Stimulated activated CD4-positive, alpha-beta T cell treated with anti-CD3 and anti-CD28 coated beads, Interleukin-15, amount 100 ng/mL, for 48 hours (primary cell): Measurements from ENCODE around the gene PLSCR1.
A peak's percentile ranks its signal among the peaks of the same experiment; 100 is the strongest.
"Not testable (repeated sequence)": the region's sequence is repeated elsewhere in the genome, so short reads cannot be mapped to it uniquely, and the experiment has no call there.

Source experiments
- DNase-seq, 2 donors: peaks; one replicate each; pipeline ENCODE4 v3.0.0-alpha.2; 2020; ENCODE audit warnings: low read depth in 2 of 2

Gene PLSCR1

DNA sequence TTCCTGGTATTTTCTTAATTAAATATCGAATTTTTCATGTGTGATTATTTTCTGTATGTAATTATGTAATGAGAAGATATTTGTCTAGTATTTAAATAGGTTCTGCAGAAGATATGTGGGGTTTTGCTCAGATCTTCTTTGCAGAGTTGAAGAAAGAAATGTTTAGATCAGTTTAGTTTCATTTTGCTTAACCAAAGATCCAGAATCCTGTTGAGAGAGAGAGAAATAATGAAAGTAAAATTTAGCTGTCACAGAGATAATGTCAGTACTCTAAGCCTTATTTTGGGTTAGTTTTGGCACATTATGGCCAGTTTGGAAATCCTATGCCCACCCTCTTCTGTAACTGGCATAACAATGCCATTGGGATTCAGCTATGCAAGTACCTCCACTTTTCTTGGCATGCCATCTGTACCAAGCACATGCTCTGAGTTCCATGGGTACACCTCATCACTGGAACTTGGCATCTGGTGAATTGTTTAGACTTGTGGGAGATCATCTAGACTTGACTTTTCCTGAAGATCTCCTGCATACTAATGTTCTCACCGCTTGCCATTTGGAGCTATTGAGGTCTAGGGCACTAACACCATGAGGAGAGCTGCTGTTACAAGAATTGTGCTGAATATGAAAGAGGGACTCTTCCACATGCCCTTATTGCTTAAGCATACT, 30.9 kb downstream of the PLSCR1 start:
- no peak for DNase-seq

DNA sequence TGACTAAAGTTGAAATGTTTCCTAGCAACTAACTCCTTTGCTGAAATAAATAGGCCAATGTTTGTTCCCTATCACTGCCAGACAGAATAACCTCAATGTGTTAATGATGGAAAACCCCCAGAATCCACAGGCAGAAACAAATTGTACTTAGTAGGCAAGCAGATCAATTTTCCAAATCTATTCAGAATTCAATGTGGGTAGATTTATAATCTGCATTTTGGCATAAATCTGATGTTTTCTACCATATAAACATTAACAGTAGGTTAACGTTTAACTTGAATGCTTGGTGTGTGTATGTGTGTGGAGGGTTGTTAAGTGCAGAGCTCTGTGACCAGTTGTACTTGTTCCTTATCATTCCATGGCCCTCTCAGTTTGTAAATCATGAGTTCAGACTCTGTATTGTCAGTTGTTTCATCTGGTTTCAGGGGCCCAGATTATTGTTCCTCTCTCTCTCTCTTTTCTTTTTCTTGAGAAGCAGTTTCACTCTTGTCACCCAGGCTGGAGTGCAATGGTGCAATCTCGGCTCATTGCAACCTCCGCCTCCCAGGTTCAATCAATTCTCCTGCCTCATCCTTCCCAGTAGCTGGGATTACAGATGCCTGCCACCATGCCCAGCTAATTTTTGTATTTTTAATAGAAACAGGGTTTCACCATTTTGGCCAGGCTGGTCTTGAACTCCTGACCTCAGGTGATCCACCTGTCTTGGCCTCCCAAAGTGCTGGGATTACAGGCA, 32.8 kb downstream of the PLSCR1 start:
- no peak for DNase-seq

DNA sequence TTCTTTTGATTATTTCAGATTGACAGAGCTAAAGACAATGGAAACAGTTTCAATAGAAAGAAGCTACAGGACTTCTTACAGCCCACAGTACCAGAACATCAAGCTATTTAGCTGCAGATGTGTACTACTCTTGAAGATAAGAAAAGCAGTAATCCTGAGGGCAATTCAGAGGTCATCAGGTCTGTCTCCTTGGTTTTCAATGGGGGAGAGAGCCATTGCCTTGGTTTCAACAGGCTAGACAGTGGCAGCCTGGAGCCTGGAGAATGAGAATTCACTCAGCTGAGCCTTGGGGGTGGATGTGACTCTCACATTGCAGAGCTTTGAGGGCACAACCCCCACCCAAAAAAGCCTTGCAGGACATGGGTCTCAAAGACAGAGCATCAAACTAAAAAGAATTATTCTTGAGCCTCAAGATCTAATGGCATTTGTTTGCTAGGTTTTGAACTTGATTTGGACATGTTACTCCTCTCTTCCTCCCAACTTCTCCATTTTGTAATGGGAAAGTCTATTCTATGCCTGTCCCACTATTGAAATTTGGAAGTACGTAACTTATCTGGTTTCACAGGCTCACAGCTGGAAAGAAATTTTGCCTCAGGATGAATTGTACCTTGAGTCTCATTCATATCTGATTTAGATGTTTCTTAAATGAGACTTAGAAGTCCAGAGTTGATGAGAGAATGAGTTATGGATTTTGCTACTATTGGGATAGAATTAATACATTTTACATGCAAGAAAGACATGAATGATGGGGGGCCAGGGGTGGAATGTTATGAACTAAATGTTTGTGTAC, 36.9 kb downstream of the PLSCR1 start:
- no peak for DNase-seq

DNA sequence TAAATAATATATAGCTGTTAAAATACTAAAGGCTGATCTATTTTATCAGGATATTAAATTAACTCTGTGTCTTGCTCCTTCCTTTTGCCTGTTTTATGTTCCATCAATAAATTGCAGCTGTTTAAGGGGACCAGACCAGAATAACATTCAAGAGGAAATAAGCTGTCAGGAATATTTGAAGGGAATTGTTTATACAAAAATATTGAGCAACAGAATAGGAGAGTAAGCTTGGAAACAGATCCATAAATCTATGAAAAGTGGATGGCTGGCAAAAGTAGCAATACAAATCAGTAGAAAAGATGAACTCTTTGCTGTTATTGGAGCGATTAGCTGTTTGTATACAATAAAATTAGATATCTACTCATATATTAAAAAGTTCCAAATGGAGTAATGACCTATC, 38.9 kb downstream of the PLSCR1 start:
- no peak for DNase-seq

DNA sequence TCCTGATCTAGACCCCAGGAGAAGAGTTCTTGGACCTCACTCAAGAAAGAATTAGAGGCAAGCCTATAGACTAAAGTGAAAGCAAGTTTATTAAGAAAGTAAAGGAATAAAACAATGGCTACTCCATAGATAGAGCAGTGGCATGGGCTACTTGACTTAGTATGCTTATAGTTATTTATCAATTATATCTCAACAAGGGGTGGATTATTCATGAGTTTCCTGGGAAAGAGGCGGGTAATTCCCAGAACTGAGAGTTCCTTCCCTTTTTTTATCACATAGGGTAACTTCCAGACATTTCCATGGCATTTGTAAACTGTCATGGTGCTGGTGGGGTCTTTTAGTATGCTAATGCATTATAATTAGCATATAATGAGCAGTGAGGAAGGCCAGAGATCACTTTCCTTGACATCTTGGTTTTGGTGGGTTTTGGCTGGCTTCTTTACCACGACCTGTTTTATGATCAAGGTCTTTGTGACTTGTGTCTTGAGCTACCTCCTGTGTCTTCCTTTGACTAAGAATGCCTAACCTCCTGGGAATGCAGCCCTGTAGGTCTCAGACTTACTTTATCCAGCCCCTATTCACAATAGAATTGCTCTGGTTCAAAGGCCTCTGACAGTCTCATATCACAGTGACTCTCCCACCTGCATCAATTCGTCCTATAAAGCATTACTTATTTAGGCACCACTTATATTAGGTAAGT, 39.8 kb downstream of the PLSCR1 start:
- no peak for DNase-seq

DNA sequence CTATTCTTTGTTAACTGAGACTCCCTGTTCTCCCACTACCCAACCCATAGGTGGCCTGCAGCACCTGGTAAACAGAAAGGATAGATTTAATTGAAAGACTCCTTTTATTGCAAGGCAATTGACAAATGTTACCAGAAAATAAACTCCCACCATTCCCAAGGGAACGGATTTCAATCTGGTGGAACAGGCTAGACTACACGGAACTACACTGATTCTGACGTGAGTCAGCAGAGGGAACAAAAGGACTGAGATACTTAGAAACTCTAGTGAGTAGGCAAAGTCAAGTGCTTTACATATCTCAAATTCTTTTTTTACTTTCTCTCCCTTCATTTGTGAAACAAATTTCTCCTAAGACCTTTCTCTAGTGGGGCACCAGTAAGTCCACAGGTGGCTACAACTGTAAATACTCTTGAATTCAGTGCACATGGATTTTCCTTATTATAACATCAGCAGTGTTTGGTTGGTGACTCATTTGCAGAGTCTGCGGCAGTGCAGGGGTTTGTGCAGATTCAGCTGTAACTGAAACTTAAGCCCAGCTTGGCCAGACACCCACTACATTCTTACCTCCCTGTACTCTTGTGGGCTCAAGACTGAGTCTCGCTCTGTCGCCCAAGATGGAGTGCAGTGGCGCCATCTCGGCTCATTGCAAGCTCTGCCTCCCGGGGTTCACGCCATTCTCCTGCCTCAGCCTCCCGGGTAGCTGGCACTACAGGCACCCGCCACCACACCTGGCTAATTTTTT, 40.8 kb downstream of the PLSCR1 start:
- peak in 1 of 2 donors; percentile 4 for DNase-seq

DNA sequence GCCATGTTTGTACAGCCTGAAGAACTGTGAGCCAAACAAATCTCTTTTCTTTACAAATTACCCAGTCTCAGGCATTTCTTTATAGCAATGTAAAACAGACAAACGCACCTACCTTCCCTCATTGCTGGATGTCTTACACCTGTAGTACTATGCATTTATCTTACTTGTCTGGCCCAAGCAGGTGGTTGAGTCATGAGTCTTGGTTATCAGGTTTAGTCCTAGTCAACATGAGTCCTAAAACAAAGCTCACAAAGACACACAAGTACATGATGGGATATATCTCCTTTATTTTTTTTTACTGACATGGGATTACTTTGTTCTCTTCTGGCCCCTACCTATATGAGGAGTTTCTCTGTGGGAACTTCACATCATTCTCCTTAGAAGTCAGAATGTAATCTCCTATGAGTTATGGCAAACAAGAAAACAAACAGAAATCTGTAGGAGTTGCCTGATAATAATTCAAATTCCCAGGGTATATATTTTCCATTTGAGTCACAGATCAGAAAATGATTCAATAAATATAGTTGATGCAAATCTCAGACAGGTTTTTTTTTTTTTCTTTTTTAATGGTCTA, 41.4 kb downstream of the PLSCR1 start:
- DNase-seq: no peak

DNA sequence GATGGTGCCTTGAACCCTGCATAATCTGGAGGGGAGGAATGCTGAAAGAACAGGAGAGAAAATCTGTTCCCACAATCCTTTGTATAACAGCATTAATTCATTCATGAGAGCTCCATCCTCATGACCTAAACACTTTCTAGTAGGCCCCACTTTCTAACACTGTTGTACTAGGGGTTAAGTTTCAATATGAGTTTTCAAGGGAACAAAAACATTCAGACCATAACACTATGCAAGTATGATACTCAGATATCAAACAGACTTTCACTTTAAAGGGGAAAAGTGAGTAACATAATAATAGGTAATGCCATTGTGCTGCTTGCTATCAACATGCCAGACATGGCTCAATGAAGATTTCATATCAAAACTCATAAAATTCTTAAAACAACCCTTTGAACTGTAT, 42.7 kb downstream of the PLSCR1 start:
- no peak for DNase-seq

DNA sequence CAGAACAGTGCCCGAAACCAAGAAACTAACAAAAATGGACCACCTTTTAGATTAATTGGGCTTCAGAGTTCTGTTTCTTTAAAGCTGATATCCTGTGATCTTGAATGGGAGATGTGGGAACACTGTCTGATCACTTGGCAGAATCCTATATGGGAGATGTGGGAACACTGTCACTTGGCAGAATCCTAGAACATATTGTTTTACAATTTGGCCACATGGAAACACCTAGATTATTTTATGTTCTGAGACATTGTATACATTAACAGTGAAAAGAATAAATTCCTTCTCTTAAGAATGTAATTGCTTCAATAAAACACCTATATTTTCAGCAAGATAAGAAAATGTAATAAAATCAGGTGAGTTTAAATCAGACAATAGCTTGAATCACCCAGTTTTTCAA, 44.7 kb downstream of the PLSCR1 start:
- DNase-seq: no peak

DNA sequence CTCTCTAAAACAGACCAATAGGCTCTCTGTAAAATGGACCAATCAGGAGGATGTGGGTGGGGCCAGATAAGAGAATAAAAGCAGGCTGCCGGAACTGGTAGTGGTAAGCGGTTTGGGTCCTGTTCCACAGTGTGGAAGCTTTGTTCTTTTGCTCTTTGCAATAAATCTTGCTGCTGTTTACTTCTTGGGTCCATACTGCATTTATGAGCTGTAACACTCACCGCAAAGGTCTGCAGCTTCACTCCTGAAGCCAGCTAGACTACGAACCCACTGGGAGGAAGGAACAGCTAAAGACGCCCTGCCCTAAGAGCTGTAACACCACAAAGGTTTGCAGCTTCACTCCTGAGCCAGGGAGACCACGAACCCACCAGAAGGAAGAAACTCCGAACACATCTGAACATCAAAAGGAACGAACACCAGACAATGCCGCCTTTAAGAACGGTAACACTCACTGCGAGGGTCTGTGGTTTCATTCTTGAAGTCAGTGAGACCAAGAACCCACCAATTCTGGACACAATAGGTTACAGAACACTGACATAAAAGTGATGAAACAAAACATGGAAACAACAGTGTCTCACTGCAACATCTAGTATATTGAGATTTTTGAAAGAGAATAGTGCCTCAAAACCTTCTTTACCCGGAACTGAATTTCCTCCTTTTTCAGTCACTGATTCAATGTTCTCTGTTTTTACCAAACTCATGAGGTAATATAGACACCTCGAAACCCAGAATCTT, 46.2 kb downstream of the PLSCR1 start:
- DNase-seq: peak in 1 of 2 donors; percentile 33

DNA sequence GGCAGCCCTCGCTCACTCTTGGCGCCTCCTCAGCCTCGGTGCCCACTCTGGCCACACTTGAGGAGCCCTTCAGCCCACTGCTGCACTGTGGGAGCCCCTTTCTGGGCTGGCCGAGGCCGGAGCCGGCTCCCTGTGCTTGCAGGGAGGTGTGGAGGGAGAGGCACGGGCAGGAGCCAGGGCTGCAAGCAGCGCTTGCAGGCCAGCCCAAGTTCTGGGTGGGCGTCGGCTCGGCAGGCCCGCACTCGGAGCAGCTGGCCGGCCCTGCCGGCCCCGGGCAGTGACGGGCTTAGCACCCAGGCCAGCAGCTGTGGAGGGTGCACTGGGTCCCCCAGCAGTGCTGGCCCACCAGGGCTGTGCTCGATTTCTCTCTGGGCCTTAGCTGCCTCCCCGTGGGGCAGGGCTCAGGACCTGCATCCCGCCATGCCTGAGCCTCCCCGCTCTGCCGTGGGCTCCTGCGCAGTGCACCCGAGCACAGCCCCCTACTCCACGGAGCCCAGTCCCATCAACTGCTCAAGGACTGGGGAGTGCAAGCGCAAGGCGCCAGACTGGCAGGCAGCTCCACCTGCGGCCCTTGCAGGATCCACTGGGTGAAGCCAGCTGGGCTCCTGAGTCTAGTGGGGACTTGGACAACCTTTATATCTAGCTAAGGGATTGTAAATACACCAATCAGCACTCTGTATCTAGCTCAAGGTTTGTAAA, 47.1 kb downstream of the PLSCR1 start:
- DNase-seq: not testable (repeated sequence)

DNA sequence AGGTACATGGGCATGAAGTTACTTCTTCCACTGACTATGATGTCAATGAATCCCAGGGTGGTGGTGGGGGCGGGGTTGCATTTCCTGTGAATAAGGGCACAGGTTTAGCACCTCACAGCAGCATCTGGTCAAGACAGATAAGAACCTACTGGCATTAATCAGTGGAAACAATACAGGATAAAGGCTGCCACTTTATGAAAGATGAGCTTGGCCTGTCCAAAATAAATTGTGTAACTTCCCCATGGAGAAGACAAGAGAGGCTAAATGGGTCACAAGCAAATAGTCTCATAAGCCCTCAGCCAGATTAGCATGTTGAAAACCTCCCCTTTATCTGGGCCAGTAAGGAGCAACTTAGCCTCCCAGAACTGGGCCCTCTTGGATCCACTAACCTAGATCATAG, 47.7 kb downstream of the PLSCR1 start:
- no peak for DNase-seq

DNA sequence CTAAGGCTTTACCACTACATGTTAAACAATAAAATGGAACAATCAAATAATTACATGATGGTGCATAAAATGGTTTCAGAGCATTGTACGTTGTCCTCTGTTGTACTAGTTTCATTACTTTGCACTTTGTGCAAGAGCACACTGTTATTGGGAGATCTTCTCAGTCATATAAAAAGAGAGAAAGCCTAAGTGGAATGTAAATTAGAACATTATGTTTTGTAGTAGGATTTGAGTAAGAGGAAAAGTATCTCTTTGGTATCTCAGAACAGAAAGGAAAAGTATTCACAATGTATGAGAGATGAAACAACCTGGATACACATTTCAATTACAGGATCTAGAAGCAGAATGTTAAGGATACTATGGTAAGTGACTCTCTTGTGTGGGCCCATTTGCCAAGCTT, 48.2 kb downstream of the PLSCR1 start:
- DNase-seq: no peak

DNA sequence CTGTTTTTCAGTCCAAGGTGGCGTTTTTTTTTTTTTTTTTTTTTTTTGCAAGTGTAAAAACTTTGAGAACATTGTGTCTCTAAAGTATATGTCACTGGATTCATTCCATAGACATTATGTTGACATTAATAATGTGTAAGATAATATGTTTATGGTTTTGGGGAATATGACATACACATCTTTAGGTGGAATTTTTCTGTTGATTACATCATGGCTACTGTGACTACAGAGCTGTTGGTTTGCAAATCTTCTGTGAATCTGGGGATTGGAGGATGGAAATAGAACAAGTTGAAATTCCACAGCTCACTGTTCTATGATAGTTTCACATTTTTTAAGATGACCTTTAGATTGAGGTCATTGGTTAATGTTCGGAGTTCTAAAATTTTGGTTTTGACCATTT, 50.6 kb downstream of the PLSCR1 start:
- no peak for DNase-seq

DNA sequence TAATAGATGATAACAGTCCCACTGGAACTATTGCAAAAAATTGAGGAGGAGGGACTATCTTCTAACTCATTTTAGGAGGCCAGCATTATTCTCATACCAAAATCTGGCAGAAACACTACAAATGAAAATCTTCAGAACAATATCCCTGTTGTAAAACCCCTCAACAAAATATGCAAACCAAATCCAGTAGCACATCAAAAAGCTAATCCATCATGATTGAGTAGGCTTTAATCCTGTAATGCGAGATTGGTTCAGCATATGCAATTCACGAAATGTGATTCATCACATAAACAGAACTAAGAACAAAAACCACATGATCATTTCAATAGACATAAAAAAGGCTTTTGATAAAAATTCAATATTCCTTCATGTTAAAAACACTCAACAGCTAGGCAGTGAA, 51.2 kb downstream of the PLSCR1 start:
- DNase-seq: no peak

DNA sequence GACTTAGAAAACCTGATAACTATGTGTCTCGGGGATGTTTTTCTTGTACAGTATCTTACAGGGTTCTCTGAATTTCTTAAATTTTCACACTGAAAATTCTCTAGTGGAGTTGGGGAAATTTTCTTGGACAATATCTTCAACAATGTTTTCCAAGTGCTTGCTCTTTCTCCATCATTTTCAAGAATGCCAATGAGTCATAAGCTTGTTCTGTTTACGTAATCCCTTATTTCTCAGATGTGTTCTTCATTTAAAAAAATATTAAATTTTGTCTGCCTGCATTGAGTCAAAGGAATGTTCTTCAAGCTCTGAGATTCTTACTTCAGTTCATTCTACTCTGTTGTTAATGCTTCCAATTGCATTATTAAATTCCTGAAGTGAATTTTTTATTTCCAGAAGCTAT, 53.1 kb downstream of the PLSCR1 start:
- DNase-seq: no peak

DNA sequence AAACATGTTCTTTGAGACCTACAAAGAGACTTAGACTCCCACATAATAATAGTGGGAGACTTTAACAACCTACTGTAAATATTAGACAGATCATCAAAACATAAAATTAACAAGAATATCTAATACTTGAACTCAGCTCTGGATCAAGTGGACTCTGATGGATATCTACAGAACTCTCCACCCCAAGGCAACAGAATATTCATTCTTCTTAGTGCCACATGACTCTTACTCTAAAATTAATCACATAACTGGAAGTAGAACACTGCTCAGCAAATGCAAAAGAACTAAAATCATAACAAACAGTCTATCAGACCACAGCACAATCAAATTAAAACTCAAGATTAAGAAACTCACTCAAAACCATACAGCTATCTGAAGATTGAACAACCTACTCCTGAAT, 59.1 kb downstream of the PLSCR1 start:
- DNase-seq: no peak

DNA sequence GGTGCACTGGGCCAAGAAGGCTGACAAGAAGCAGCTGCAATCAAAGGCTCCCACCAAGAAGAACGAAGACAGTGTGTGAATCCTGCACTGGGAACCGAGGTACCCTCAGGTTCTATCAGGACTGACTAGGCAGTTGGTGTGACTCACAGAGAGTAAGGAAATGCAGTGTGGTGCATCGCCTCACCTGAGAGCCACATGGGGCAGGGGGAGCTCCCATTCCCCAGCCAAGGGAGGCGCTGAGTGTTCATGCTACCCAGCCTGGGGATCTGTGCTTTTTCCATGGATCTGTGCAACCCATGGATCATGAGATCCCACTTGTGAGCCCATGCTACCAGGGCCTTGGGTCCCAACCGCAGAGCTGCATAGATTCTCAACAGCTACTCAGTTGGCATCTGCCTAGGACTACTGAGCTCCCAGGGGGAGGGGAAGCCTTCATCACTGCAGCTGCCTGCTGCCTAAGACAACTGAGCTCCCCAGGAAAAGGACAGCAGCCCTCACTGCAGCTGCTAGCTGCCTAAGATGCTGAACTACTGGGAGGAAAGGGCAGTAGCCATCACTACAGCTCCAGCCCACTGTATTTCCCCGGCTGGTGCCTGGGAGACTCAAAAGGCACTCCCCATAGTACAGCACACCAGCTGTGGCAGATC, 68.2 kb downstream of the PLSCR1 start:
- DNase-seq: no peak

DNA sequence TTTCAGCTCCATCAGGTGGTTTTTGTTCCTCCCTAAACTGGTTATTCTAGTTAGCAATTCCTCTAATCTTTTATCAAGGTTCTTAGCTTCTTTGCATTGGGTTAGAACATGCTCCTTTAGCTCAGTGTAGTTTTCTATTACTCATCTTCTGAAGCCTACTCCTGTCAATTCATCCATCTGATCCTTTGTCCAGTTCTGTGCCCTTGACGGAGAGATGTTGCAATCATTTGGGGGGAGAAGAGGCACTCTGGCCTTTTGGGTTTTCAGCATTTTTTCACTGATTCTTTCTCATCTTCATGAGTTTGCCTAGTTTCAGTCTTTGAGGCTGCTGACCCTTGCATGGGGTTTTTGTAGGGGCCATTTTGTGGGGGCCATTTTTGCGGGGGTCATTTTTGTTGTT, 69.4 kb downstream of the PLSCR1 start:
- DNase-seq: not testable (repeated sequence)
